ENCODE data around the gene CYSTM1. TPM values are rescaled to one million over a fixed set of nuclear protein-coding genes. Genes with fewer than 3 reads are reported as not detected.

The CYSTM1 gene
- total RNA-seq, 2 donors from 2014 or later: 64.9 to 89.5 TPM

- H3K27ac ChIP-seq: no peak overlapping the region
- H3K36me3 ChIP-seq: no peaks in the 10 kb centered on the region
- H3K4me3 ChIP-seq: no peak overlapping the region
- no peak for TF ChIP-seq CTCF (IDR thresholded peaks at IDR 0.05)
- DNase-seq (ENCODE audit: low spot score) (no peak), ATAC-seq (ENCODE audit: insufficient number of reproducible peaks, low FRiP score, low read depth) (no peak)
- peaks cover 4 to 8% of the 10 kb centered on the region in 2 donors for H3K4me1 ChIP-seq (ENCODE audit: control insufficient read depth in 1 of 2, low read depth in 2 of 2)
- no peaks in the 10 kb centered on the region for H3K27me3 ChIP-seq (replicated peaks; ENCODE audit: insufficient read depth)
- H3K9me3 ChIP-seq: no peaks in the 10 kb centered on the region
These were observed 12.2 kb upstream of the CYSTM1 start for GRCh38 chr5:140162781-140163180.

DNA sequence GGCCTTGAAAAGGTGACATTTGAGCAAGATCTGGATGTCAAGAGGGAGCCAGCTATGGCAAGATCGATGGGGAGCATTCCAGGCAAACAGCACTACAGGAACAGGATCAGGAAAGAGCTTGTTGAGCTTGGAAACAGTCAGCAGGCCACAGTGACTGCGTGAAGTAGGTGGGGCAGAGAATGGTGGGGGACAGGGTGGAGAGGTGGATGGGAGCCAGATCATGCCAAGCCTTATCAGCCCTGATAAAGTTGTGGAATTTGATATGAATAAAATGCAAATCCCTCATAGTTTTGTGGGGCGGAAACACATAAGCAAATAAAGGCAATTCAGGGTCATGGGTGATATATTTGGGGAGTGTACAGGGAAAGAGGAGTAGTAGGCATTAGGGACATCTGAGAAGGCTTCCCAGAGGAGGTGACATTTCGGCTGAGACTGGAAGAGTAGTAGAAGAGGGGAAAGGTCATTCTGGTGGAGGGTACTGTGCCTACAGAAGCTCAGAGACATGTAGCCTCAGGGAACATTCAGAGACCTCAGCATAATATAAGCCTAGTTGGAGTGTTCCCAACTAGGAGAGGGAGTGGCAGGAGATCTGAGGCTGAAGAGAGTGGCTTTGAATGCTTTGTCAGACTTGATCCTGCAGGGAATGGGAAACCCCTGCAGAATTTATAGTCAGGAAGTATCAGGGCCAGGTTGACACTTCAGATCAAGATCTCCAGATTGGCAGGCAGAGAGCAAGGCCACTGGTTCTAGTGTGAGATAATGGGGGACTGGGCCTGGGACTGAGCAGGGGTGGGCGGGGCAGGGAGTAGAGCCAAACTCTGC is 9.7 kb upstream of the CYSTM1 start:
- no peaks in the 10 kb centered on the region for H3K27me3 ChIP-seq (replicated peaks; ENCODE audit: insufficient read depth)
- no peak for DNase-seq (ENCODE audit: low spot score)
- TF ChIP-seq CTCF (IDR thresholded peaks at IDR 0.05): no peak
- H3K9me3 ChIP-seq: no peaks in the 10 kb centered on the region
- peaks cover 4 to 8% of the 10 kb centered on the region in 2 donors for H3K4me1 ChIP-seq (ENCODE audit: control insufficient read depth in 1 of 2, low read depth in 2 of 2)
- H3K36me3 ChIP-seq: no peaks in the 10 kb centered on the region
- no peak for ATAC-seq (ENCODE audit: insufficient number of reproducible peaks, low FRiP score, low read depth)
- no peak overlapping the region for H3K27ac ChIP-seq
- H3K4me3 ChIP-seq: no peak overlapping the region

DNA sequence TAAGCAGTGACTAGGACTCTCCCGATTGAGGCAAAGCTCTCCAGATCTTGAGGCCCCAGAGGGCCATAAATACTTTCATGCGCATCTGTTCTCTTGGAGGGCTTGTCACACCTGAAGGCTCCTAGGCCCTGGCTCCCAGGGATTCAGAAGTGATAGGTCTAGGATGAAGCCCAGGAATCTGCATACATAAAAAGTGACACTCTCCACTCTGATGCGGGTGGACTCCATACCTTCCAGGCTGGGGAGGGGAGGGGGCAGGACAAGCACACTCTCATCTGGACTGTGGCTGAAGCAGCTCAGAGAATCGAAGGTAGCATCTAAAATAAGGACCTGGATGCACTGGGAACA is 9.1 kb upstream of the CYSTM1 start:
- DNase-seq (ENCODE audit: low spot score) (no peak), ATAC-seq (ENCODE audit: insufficient number of reproducible peaks, low FRiP score, low read depth) (no peak)
- Histone ChIP-seq H3K9me3 (no peaks in the 10 kb centered on the region), H3K4me1 (ENCODE audit: control insufficient read depth in 1 of 2, low read depth in 2 of 2) (peaks cover 4 to 8% of the 10 kb centered on the region in 2 donors), H3K27me3 (replicated peaks; ENCODE audit: insufficient read depth) (no peaks in the 10 kb centered on the region), H3K27ac (no peak overlapping the region), H3K4me3 (no peak overlapping the region), H3K36me3 (no peaks in the 10 kb centered on the region)
- no peak for TF ChIP-seq CTCF (IDR thresholded peaks at IDR 0.05)

GRCh38 chr5:140166911-140167310 is 8.1 kb upstream of the CYSTM1 start:
- H3K9me3 ChIP-seq: no peaks in the 10 kb centered on the region
- no peak for TF ChIP-seq CTCF (IDR thresholded peaks at IDR 0.05)
- H3K27ac ChIP-seq: no peak overlapping the region
- H3K36me3 ChIP-seq: no peaks in the 10 kb centered on the region
- H3K4me1 ChIP-seq (ENCODE audit: control insufficient read depth in 1 of 2, low read depth in 2 of 2): peaks cover 4 to 8% of the 10 kb centered on the region in 2 donors
- DNase-seq (ENCODE audit: low spot score): no peak
- no peak overlapping the region for H3K4me3 ChIP-seq
- ATAC-seq (ENCODE audit: insufficient number of reproducible peaks, low FRiP score, low read depth): no peak
- H3K27me3 ChIP-seq (replicated peaks; ENCODE audit: insufficient read depth): no peaks in the 10 kb centered on the region

- no peaks in the 10 kb centered on the region for H3K36me3 ChIP-seq
- TF ChIP-seq CTCF (IDR thresholded peaks at IDR 0.05): no peak
- H3K4me3 ChIP-seq: no peak overlapping the region
- no peaks in the 10 kb centered on the region for H3K27me3 ChIP-seq (replicated peaks; ENCODE audit: insufficient read depth)
- H3K4me1 ChIP-seq (ENCODE audit: control insufficient read depth in 1 of 2, low read depth in 2 of 2): peaks cover 4 to 8% of the 10 kb centered on the region in 2 donors
- DNase-seq (ENCODE audit: low spot score): no peak
- ATAC-seq (ENCODE audit: insufficient number of reproducible peaks, low FRiP score, low read depth): no peak
- H3K9me3 ChIP-seq: no peaks in the 10 kb centered on the region
- no peak overlapping the region for H3K27ac ChIP-seq
These were observed 6.6 kb upstream of the CYSTM1 start for GRCh38 chr5:140168371-140168770.
